ENCODE measurements around the gene ASB1.

DNA sequence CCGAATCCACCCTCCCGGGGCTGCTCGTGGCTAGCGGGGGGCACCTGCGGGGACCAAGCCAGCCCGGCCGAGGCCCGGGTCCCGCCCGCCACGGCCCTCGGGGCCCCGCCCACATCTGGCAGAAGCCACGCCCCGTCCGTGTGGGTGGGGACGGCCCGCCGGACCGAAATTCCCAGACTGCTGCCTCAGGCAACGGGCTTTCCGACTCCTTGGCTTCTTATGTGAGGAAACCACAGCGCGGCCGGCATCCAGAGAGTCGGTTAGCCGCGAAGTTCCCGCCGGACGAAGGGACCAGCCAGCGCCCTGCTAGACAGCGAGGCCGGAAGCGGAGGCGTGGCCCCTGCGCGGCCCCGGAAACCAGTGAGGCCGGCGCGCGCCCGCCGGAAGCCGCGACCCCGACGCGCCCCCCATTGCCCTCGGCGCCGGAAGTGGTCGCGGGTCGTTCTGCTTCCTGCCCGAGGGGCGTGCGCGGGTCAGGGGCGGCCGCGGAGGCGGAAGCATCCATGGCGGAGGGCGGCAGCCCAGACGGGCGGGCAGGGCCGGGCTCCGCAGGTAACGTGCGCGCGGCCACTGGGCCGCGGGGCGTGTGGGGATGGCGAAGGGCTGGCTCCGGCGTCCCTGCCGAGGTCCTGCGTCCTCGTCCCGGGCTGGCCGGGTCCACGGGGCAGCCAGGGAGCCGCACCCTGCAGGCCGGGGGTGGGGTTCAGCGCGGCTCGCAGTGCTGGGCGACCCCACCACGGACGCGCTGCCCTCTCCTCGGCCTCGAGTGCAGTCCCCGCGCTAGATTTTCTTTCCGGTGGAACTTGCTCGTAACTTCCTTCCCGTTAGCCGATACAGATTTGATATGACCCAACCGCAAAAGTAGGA lies at the start of gene ASB1:
- TF ChIP-seq, protein P1, sequence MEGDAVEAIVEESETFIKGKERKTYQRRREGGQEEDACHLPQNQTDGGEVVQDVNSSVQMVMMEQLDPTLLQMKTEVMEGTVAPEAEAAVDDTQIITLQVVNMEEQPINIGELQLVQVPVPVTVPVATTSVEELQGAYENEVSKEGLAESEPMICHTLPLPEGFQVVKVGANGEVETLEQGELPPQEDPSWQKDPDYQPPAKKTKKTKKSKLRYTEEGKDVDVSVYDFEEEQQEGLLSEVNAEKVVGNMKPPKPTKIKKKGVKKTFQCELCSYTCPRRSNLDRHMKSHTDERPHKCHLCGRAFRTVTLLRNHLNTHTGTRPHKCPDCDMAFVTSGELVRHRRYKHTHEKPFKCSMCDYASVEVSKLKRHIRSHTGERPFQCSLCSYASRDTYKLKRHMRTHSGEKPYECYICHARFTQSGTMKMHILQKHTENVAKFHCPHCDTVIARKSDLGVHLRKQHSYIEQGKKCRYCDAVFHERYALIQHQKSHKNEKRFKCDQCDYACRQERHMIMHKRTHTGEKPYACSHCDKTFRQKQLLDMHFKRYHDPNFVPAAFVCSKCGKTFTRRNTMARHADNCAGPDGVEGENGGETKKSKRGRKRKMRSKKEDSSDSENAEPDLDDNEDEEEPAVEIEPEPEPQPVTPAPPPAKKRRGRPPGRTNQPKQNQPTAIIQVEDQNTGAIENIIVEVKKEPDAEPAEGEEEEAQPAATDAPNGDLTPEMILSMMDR (optimal IDR thresholded peaks at IDR 0.05 in 1 of 3, IDR thresholded peaks at IDR 0.05 in 1 of 3, conservative IDR thresholded peaks at IDR 0.05 in 1 of 3; ENCODE audit: extremely low read depth in 1 of 3, insufficient read depth in 2 of 3, low read length in 3 of 3): no peak
- no peak for TF ChIP-seq EZH2 (IDR thresholded peaks at IDR 0.05; ENCODE audit: low read length)

Data from keratinocyte (primary cell).